GM21529 (cell line): Measurements from ENCODE around the gene TADA2B.
"Not testable (repeated sequence)": the region's sequence is repeated elsewhere in the genome, so short reads cannot be mapped to it uniquely, and the experiment has no call there.

ENCODE experiments used
- ATAC-seq: cut with Tn5 transposase; IDR thresholded peaks from one replicate; pipeline ENCODE4 v1.9.1; 2021; ENCODE audit not compliant: unreplicated experiment

The TADA2B gene

GRCh38 chr4:7076696-7077082, 33.5 kb downstream of the TADA2B start:
- no peak for ATAC-seq

GRCh38 chr4:7077371-7077770, 34.2 kb downstream of the TADA2B start:
- ATAC-seq, result no peak

- ATAC-seq, result no peak
These were observed 34.9 kb downstream of the TADA2B start for GRCh38 chr4:7078025-7078424.

- ATAC-seq, result not testable (repeated sequence)
These were observed 36.3 kb downstream of the TADA2B start for GRCh38 chr4:7079483-7079882.

- ATAC-seq, result not testable (repeated sequence)
These were observed 36.7 kb downstream of the TADA2B start for GRCh38 chr4:7079909-7080308.

- no peak for ATAC-seq
These were observed 40.7 kb downstream of the TADA2B start for GRCh38 chr4:7083597-7084563.

- ATAC-seq, result not testable (repeated sequence)
These were observed 41.4 kb downstream of the TADA2B start for GRCh38 chr4:7084564-7084961.

GRCh38 chr4:7086384-7086783, 43.2 kb downstream of the TADA2B start:
- no peak for ATAC-seq

- ATAC-seq, result no peak
These were observed 43.9 kb downstream of the TADA2B start for GRCh38 chr4:7087036-7087435.

- ATAC-seq, result no peak
These were observed 46.2 kb downstream of the TADA2B start for GRCh38 chr4:7089213-7089986.

GRCh38 chr4:7092026-7092425, 48.9 kb downstream of the TADA2B start:
- no peak for ATAC-seq

GRCh38 chr4:7094916-7095315, 51.7 kb downstream of the TADA2B start:
- ATAC-seq, result no peak

- ATAC-seq, result no peak
These were observed 52.5 kb downstream of the TADA2B start for GRCh38 chr4:7095611-7096155.

GRCh38 chr4:7096236-7096635, 53.1 kb downstream of the TADA2B start:
- ATAC-seq, result no peak

- ATAC-seq, result peak; percentile 76
These were observed 58.7 kb downstream of the TADA2B start for GRCh38 chr4:7101692-7102515.

- not testable (repeated sequence) for ATAC-seq
These were observed 59.3 kb downstream of the TADA2B start for GRCh38 chr4:7102516-7102909.

- peak; percentile 89 for ATAC-seq
These were observed 59.9 kb downstream of the TADA2B start for GRCh38 chr4:7103031-7103606.

GRCh38 chr4:7103607-7104365, 60.6 kb downstream of the TADA2B start:
- ATAC-seq, result no peak

- ATAC-seq, result no peak
These were observed 61.3 kb downstream of the TADA2B start for GRCh38 chr4:7104366-7105031.
